GM10266 (cell line): ENCODE measurements around the gene DCD.

Experiments used
- DNase-seq: peaks from one replicate; pipeline ENCODE4 v3.0.0; 2012; ENCODE audit errors: extremely low spot score
- TF ChIP-seq, protein P1 (sequence below): IDR thresholded peaks from 2 replicates; pipeline ENCODE4 v1.5.1; 2012; ENCODE audit warnings: mild to moderate bottlenecking, low read depth; ENCODE audit not compliant: control insufficient read depth, insufficient read depth; ENCODE audit errors: missing control alignments

The DCD gene

DNA sequence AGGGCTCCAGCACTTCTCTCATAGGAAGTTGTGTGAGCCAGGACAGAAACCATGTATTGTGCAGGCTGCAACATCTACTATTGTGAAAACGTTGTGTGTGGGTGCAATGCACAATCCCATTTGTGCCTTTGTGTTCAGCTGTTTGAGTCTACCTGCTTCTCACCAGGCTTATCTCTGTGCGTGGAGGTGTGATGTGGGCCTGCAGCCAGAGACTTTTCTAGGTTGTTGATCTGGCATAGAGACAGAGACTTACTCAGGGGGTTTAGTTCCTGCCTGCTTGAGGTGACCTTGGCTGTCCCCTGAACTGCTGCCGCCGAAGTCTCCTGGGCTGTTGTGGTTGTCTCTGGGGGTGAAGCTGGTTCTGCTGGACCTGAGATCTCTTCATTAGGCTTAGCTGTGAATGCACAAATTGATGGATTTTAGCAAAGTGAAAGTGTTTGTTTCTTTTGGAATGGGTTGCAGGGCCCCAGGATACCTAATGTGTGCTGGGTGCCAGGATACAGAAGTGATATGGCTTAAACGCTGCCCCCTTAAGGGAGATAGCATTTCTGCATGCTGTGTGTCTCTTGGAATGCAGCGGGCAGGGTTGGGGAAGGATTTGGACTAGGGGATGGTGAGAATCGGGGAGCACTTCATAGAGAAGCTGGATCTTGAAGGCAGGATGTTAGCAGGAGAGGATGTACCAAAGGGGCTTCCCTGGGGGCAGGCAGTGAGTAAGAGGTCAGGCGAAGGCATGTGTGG is 16.0 kb downstream of the DCD start:
- DNase-seq: no peak

GRCh38 chr12:54631551-54631950 is 16.6 kb downstream of the DCD start:
- TF ChIP-seq, protein P1, sequence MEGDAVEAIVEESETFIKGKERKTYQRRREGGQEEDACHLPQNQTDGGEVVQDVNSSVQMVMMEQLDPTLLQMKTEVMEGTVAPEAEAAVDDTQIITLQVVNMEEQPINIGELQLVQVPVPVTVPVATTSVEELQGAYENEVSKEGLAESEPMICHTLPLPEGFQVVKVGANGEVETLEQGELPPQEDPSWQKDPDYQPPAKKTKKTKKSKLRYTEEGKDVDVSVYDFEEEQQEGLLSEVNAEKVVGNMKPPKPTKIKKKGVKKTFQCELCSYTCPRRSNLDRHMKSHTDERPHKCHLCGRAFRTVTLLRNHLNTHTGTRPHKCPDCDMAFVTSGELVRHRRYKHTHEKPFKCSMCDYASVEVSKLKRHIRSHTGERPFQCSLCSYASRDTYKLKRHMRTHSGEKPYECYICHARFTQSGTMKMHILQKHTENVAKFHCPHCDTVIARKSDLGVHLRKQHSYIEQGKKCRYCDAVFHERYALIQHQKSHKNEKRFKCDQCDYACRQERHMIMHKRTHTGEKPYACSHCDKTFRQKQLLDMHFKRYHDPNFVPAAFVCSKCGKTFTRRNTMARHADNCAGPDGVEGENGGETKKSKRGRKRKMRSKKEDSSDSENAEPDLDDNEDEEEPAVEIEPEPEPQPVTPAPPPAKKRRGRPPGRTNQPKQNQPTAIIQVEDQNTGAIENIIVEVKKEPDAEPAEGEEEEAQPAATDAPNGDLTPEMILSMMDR: no peak
- no peak for DNase-seq

More for the DNA sequence above, 16.0 kb downstream of the DCD start:
- TF ChIP-seq, protein P1: no peak

GRCh38 chr12:54629925-54630324 is 18.2 kb downstream of the DCD start:
- TF ChIP-seq, protein P1: no peak
- DNase-seq: no peak

- no peak for DNase-seq
- TF ChIP-seq, protein P1: no peak
Observed at GRCh38 chr12:54628186-54628846, 19.8 kb downstream of the DCD start.

- no peak for DNase-seq
- TF ChIP-seq, protein P1: no peak
Observed at GRCh38 chr12:54627304-54627703, 20.9 kb downstream of the DCD start.

DNA sequence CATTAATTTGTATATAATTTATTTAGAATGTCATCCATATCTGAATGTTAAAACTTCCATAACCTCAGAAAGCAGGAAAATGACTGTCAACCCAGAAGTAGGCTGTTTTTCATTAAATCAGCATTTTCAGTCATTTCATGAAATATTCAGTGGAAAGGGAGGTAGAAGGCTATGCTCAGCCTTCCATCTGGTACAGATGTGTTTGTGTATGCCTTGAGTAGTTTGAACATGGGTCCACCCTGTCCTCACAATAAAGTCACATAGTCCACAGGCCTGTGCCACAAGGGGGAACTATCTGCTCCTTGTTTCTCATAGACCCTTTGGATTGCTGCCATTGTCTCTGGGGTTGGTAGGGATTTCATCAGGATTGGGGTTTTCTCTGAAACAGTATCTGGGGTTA is 22.6 kb downstream of the DCD start:
- no peak for DNase-seq
- TF ChIP-seq, protein P1: no peak
